BJ (cell line): ENCODE results near the gene MAGOHB. TPM values are rescaled to one million over a fixed set of nuclear protein-coding genes. Genes with fewer than 3 reads are reported as not detected.
A peak's percentile ranks its signal among the peaks of the same experiment; 100 is the strongest.

Source experiments
- CTCF ChIA-PET: fragments of 350-600 bp; formaldehyde crosslinking; extraction: SDS; loops from one replicate; lab custom pipeline; 2021; ENCODE audit warnings: antibody characterized with exemption, inconsistent platforms; lab: Yijun Ruan, JAX
- POLR2A ChIA-PET: fragments of 300-600 bp; sonication (Branson Sonifier 250); formaldehyde crosslinking; extraction: SDS; loops from one replicate; lab custom pipeline; 2021; ENCODE audit warnings: antibody characterized with exemption; lab: Charles Lee
- DNase-seq: peaks from one replicate; pipeline ENCODE4 v3.0.0-alpha.2; 2011; ENCODE audit warnings: low read depth
- H3K27me3 ChIP-seq: 2 replicates; pipeline ENCODE4 v1.6.0; 2011; ENCODE audit warnings: low read length; ENCODE audit not compliant: control insufficient read depth, insufficient read depth
- H3K36me3 ChIP-seq: 2 replicates; pipeline ENCODE4 v1.5.1; 2011; ENCODE audit warnings: low read length; ENCODE audit not compliant: control insufficient read depth, insufficient read depth
- H3K4me3 ChIP-seq: 2 replicates; pipeline ENCODE4 v1.5.1; 2011; ENCODE audit warnings: low read depth, mild to moderate bottlenecking, control low read depth, low read length
- CTCF ChIP-seq: IDR thresholded peaks from 2 replicates; pipeline ENCODE4 v1.5.1; 2011; ENCODE audit warnings: low read depth, mild to moderate bottlenecking, control low read depth, inconsistent platforms, low read length, moderate library complexity; ENCODE audit not compliant: insufficient read depth
- polyA plus RNA-seq: library from polyadenylated mRNA; depleted of rRNA; stranded (reverse); fragments of >200 nt; gene quantifications from 2 replicates; pipeline ENCODE4 v1.2.3, GENCODE V29; 2011

The MAGOHB gene
- polyA plus RNA-seq, 1 experiment, result 10.0 TPM

- ChIA-PET POLR2A (no interaction called here), CTCF (no interaction called here)
- TF ChIP-seq CTCF, result no peak
- Histone ChIP-seq H3K4me3 (no peak overlapping the region), H3K36me3 (no peaks in the 10 kb centered on the region), H3K27me3 (no peaks in the 10 kb centered on the region)
- no peak for DNase-seq
Observed at GRCh38 chr12:10623131-10623530, 9.7 kb upstream of the MAGOHB start.

GRCh38 chr12:10621278-10621677, 7.9 kb upstream of the MAGOHB start:
- H3K36me3 ChIP-seq, result no peaks in the 10 kb centered on the region
- CTCF ChIA-PET, result interaction anchor here (0.9 kb wide), 1 partner anchor 52 kb away, joined by 3 read pairs; no protein-coding TSS in a partner anchor
- TF ChIP-seq CTCF, result no peak
- DNase-seq, result no peak
- no peaks in the 10 kb centered on the region for H3K27me3 ChIP-seq
- no peak overlapping the region for H3K4me3 ChIP-seq
- POLR2A ChIA-PET, result no interaction called here

GRCh38 chr12:10620078-10620779, 6.8 kb upstream of the MAGOHB start:
- no peak overlapping the region for H3K4me3 ChIP-seq
- no peak for TF ChIP-seq CTCF
- H3K36me3 ChIP-seq, result no peaks in the 10 kb centered on the region
- H3K27me3 ChIP-seq, result no peaks in the 10 kb centered on the region
- ChIA-PET CTCF (interaction anchor here (0.6 to 1.5 kb wide), 3 partner anchors 53 to 77 kb away, joined by 3 to 4 read pairs (median 4); no protein-coding TSS in a partner anchor), POLR2A (no interaction called here)
- DNase-seq, result no peak

- Histone ChIP-seq H3K4me3 (no peak overlapping the region), H3K36me3 (no peaks in the 10 kb centered on the region), H3K27me3 (no peaks in the 10 kb centered on the region)
- ChIA-PET CTCF (interaction anchor here (1.0 to 1.5 kb wide), 3 partner anchors 8 to 56 kb away, joined by 3 to 4 read pairs (median 3); no protein-coding TSS in a partner anchor), POLR2A (no interaction called here)
- no peak for TF ChIP-seq CTCF
- peak; percentile 57 for DNase-seq
Observed at GRCh38 chr12:10618338-10618987, 5.1 kb upstream of the MAGOHB start.

- no peak for DNase-seq
- Histone ChIP-seq H3K4me3 (no peak overlapping the region), H3K27me3 (no peaks in the 10 kb centered on the region), H3K36me3 (no peaks in the 10 kb centered on the region)
- ChIA-PET CTCF (interaction anchor here (1.0 to 1.5 kb wide), 2 partner anchors 9 to 57 kb away, joined by 3 read pairs; no protein-coding TSS in a partner anchor), POLR2A (no interaction called here)
- no peak for TF ChIP-seq CTCF
Observed at GRCh38 chr12:10617863-10618262, 4.5 kb upstream of the MAGOHB start.
